H9 (cell line): ENCODE data around the gene CHCHD4. TPM values are rescaled to one million over a fixed set of nuclear protein-coding genes. Genes with fewer than 3 reads are reported as not detected.

Experiments
- DNase-seq: peaks from one replicate; pipeline ENCODE4 v3.0.0-alpha.2; 2017
- H2AFZ ChIP-seq: one replicate; pipeline ENCODE4 v1.6.1; 2013; ENCODE audit warnings: mild to moderate bottlenecking, low read length, control low read depth, moderate library complexity
- H2AK5ac ChIP-seq: 2 replicates; pipeline ENCODE4 v1.6.1; 2013; ENCODE audit warnings: low read length, control low read depth, mixed read lengths; ENCODE audit not compliant: insufficient read length
- H2BK120ac ChIP-seq: one replicate; pipeline ENCODE4 v1.6.1; 2013; ENCODE audit warnings: low read depth, mild to moderate bottlenecking, low read length, control low read depth, inconsistent platforms; ENCODE audit not compliant: poor library complexity, severe bottlenecking
- H2BK12ac ChIP-seq: 2 replicates; pipeline ENCODE4 v1.6.1; 2013; ENCODE audit warnings: low read length, control low read depth, mixed read lengths, low read depth; ENCODE audit not compliant: insufficient read length
- H2BK15ac ChIP-seq: 2 replicates; pipeline ENCODE4 v1.6.1; 2013; ENCODE audit warnings: low read depth, low read length, control low read depth
- H2BK20ac ChIP-seq: one replicate; pipeline ENCODE4 v1.6.1; 2013; ENCODE audit warnings: low read depth, mild to moderate bottlenecking, low read length, control low read depth, inconsistent platforms; ENCODE audit not compliant: poor library complexity, severe bottlenecking
- H2BK5ac ChIP-seq: 2 replicates; pipeline ENCODE4 v1.6.1; 2013; ENCODE audit warnings: low read length, control low read depth, mixed read lengths; ENCODE audit not compliant: insufficient read length
- H3K14ac ChIP-seq: 2 replicates; pipeline ENCODE4 v1.6.1; 2013; ENCODE audit warnings: low read length, control low read depth; ENCODE audit not compliant: insufficient read depth
- H3K18ac ChIP-seq: 2 replicates; pipeline ENCODE4 v1.6.1; 2013; ENCODE audit warnings: low read depth, mild to moderate bottlenecking, mixed read lengths, low read length, control low read depth; ENCODE audit not compliant: insufficient read length
- H3K23ac ChIP-seq: 2 replicates; pipeline ENCODE4 v1.6.1; 2013; ENCODE audit warnings: low read length, control low read depth, mixed read lengths, low read depth; ENCODE audit not compliant: insufficient read length
- H3K23me2 ChIP-seq: 2 replicates; pipeline ENCODE4 v1.6.1; 2013; ENCODE audit warnings: low read depth, mild to moderate bottlenecking, mixed read lengths, low read length, control low read depth; ENCODE audit not compliant: insufficient read length, poor library complexity, severe bottlenecking
- H3K27ac ChIP-seq: 2 replicates; pipeline ENCODE4 v1.5.1; 2013; ENCODE audit warnings: low read length, control low read depth, mixed read lengths, low read depth; ENCODE audit not compliant: insufficient read length
- H3K27me3 ChIP-seq: 2 replicates; pipeline ENCODE4 v1.6.1; 2013; ENCODE audit warnings: low read length, control low read depth, inconsistent platforms; ENCODE audit not compliant: insufficient read depth
- H3K4ac ChIP-seq: 2 replicates; pipeline ENCODE4 v1.6.1; 2013; ENCODE audit warnings: low read depth, mild to moderate bottlenecking, control low read depth, inconsistent platforms, low read length, moderate library complexity
- H3K4me1 ChIP-seq: 2 replicates; pipeline ENCODE4 v1.6.1; 2013; ENCODE audit warnings: low read length, control low read depth, inconsistent platforms; ENCODE audit not compliant: insufficient read depth
- H3K4me2 ChIP-seq: 2 replicates; pipeline ENCODE4 v1.6.1; 2013; ENCODE audit warnings: low read length, control low read depth, mixed read lengths; ENCODE audit not compliant: insufficient read length, insufficient read depth
- H3K56ac ChIP-seq: 2 replicates; pipeline ENCODE4 v1.6.1; 2013; ENCODE audit warnings: low read depth, mild to moderate bottlenecking, mixed read lengths, low read length, control low read depth; ENCODE audit not compliant: insufficient read length
- H3K79me1 ChIP-seq: 2 replicates; pipeline ENCODE4 v1.6.1; 2013; ENCODE audit warnings: low read depth, mild to moderate bottlenecking, moderate library complexity, low read length, control low read depth, inconsistent platforms; ENCODE audit not compliant: insufficient read depth, poor library complexity, severe bottlenecking
- H3K79me2 ChIP-seq: 2 replicates; pipeline ENCODE4 v1.6.1; 2013; ENCODE audit warnings: low read length, control low read depth, inconsistent platforms; ENCODE audit not compliant: insufficient read depth
- H3K9ac ChIP-seq: 2 replicates; pipeline ENCODE4 v1.6.1; 2013; ENCODE audit warnings: low read length, control low read depth, mixed read lengths; ENCODE audit not compliant: insufficient read length; ENCODE audit errors: extremely low read depth
- H3K9me3 ChIP-seq: one replicate; pipeline ENCODE4 v1.6.1; 2013; ENCODE audit warnings: low read depth, low read length, inconsistent platforms; ENCODE audit not compliant: control insufficient read depth
- H3T11ph ChIP-seq: one replicate; pipeline ENCODE4 v1.6.1; 2013; ENCODE audit warnings: mild to moderate bottlenecking, low read length, control low read depth, inconsistent platforms
- H4K20me1 ChIP-seq: one replicate; pipeline ENCODE4 v1.6.1; 2013; ENCODE audit not compliant: control insufficient read depth, insufficient read length, insufficient read depth
- H4K5ac ChIP-seq: 2 replicates; pipeline ENCODE4 v1.6.1; 2013; ENCODE audit warnings: low read depth, mild to moderate bottlenecking, mixed read lengths, low read length, control low read depth; ENCODE audit not compliant: insufficient read length
- H4K8ac ChIP-seq: replicated peaks from 2 replicates; pipeline ENCODE4 v1.6.1; 2013; ENCODE audit warnings: low read length, control low read depth, mixed read lengths, low read depth; ENCODE audit not compliant: insufficient read length
- H4K91ac ChIP-seq: 2 replicates; pipeline ENCODE4 v1.6.1; 2013; ENCODE audit warnings: low read depth, mild to moderate bottlenecking, moderate library complexity, mixed read lengths, low read length, control low read depth; ENCODE audit not compliant: insufficient read length
- H3K27ac Mint-ChIP-seq, 3 experiments: 2 replicates in 2 of 3; 3 replicates in 1 of 3; pipeline ENCODE4 v1.8.0; 2020 to 2021; ENCODE audit warnings: mixed read lengths in 3 of 3, mild to moderate bottlenecking in 1 of 3, moderate library complexity in 1 of 3
- H3K27me3 Mint-ChIP-seq: 2 replicates; pipeline ENCODE4 v1.8.0; 2021; ENCODE audit warnings: low read depth, mild to moderate bottlenecking, moderate library complexity, mixed read lengths
- H3K36me3 Mint-ChIP-seq, 3 experiments: 2 replicates in 2 of 3; 3 replicates in 1 of 3; pipeline ENCODE4 v1.8.0; 2020 to 2021; ENCODE audit warnings: low read depth in 3 of 3, mixed read lengths in 3 of 3; ENCODE audit not compliant: insufficient read depth in 1 of 3
- H3K4me1 Mint-ChIP-seq, 2 experiments: 2 replicates each; pipeline ENCODE4 v1.8.0; 2020; ENCODE audit warnings: mixed read lengths in 2 of 2
- H3K4me3 Mint-ChIP-seq, 2 experiments: 2 replicates in 1 of 2; 3 replicates in 1 of 2; pipeline ENCODE4 v1.8.0; 2020 to 2021; ENCODE audit warnings: mild to moderate bottlenecking in 2 of 2, mixed read lengths in 2 of 2, moderate library complexity in 1 of 2
- H3K9me3 Mint-ChIP-seq, 2 experiments: 2 replicates in 1 of 2; 3 replicates in 1 of 2; pipeline ENCODE4 v1.8.0; 2020; ENCODE audit warnings: mild to moderate bottlenecking in 2 of 2, mixed read lengths in 2 of 2, moderate library complexity in 1 of 2
- CTCF ChIP-seq: fragments of 200-600 bp; sonication (generic); conservative IDR thresholded peaks from 3 replicates; pipeline ENCODE4 v1.8.0; 2021; ENCODE audit warnings: antibody characterized with exemption, mild to moderate bottlenecking
- WGBS: extraction: QIAGEN DNeasy Blood & Tissue Kit; methylation state at CpG from one replicate; pipeline ENCODE4 v1.1.7; 2013; ENCODE audit warnings: missing lambda C conversion rate, low lambda C conversion rate, mixed read lengths; ENCODE audit not compliant: insufficient read length; ENCODE audit errors: extremely low coverage; 5-methylcytosine and 5-hydroxymethylcytosine counted together
- total RNA-seq: library from RNA; stranded (reverse); gene quantifications from 2 replicates; pipeline ENCODE4 v1.2.1, GENCODE V29; 2021

Gene CHCHD4
- total RNA-seq, 1 experiment from 2014 or later, result 13.7 TPM

- H2BK20ac ChIP-seq, result no peak overlapping the region
- H3K14ac ChIP-seq, result no peak overlapping the region; the same call in 1 of the 2 replicates
- H2BK12ac ChIP-seq, result no peak overlapping the region
- no peak overlapping the region for H4K8ac ChIP-seq
- H4K91ac ChIP-seq, result no peak overlapping the region
- H3K79me1 ChIP-seq, result peaks cover 9% of the 10 kb centered on the region
- H2BK5ac ChIP-seq, result no peak overlapping the region
- H2BK15ac ChIP-seq, result no peak overlapping the region
- no peaks in the 10 kb centered on the region for H3K9me3 ChIP-seq
- no peak for TF ChIP-seq CTCF
- no peak overlapping the region for H3K18ac ChIP-seq
- H3K4ac ChIP-seq, result no peak overlapping the region
- Mint-ChIP-seq H3K9me3 (peaks cover 0 to under 1% of the 10 kb centered on the region in 2 experiments; a peak in 3 of 5 replicates), H3K4me3 (peak overlapping the region; percentile 99 to 100), H3K36me3 (peaks cover 29 to 43% (median 38%) of the 10 kb centered on the region in 3 experiments), H3K27ac (peak overlapping the region; percentile 69 to 99 (median 75); a peak in 3 of 7 replicates), H3K27me3 (no peaks in the 10 kb centered on the region), H3K4me1 (peaks cover 34 to 35% of the 10 kb centered on the region in 2 experiments)
- no peaks in the 10 kb centered on the region for H4K20me1 ChIP-seq
- H3K23ac ChIP-seq, result no peak overlapping the region
- no peak overlapping the region for H3T11ph ChIP-seq
- H3K9ac ChIP-seq, result peak overlapping the region; percentile 14
- WGBS, result no CpG with 5 or more reads among the region's 11 CpGs
- no peak overlapping the region for H2AFZ ChIP-seq
- H3K23me2 ChIP-seq, result peaks cover 14% of the 10 kb centered on the region
- no peak overlapping the region for H4K5ac ChIP-seq
- no peak for DNase-seq
- no peaks in the 10 kb centered on the region for H3K4me1 ChIP-seq
- H3K56ac ChIP-seq, result no peak overlapping the region
- no peak overlapping the region for H2AK5ac ChIP-seq
- H3K27me3 ChIP-seq, result no peaks in the 10 kb centered on the region
- peaks cover 3% of the 10 kb centered on the region; the same call in 1 of the 2 replicates for H3K79me2 ChIP-seq
- peak overlapping the region; percentile 76 for H3K4me2 ChIP-seq
- H3K27ac ChIP-seq, result no peak overlapping the region
- H2BK120ac ChIP-seq, result no peak overlapping the region
These were observed 1.6 kb upstream of the CHCHD4 start for GRCh38 chr3:14126017-14126886.
